Measurements from ENCODE around the gene ADGRB2.
A peak's percentile ranks its signal among the peaks of the same experiment; 100 is the strongest.

ADGRB2 gene

GRCh38 chr1:31764312-31765040 is at the start of gene ADGRB2:
Gene ADGRB2, minus strand, starts transcription at chr1:31764340. Its CDS starts 7,119 bp downstream, at chr1:31757221.
- DNase-seq (ENCODE audit: low spot score): no peak

- DNase-seq (ENCODE audit: low spot score): no peak
Measured at GRCh38 chr1:31812158-31812829, 48.2 kb upstream of the ADGRB2 start.

GRCh38 chr1:31811605-31812004 is 47.5 kb upstream of the ADGRB2 start:
- peak; percentile 97 for DNase-seq (ENCODE audit: low spot score)

- DNase-seq (ENCODE audit: low spot score): no peak
Measured at GRCh38 chr1:31809698-31810097, 45.6 kb upstream of the ADGRB2 start.

GRCh38 chr1:31807273-31808048 is 43.3 kb upstream of the ADGRB2 start:
- no peak for DNase-seq (ENCODE audit: low spot score)

- no peak for DNase-seq (ENCODE audit: low spot score)
Measured at GRCh38 chr1:31805318-31805717, 41.2 kb upstream of the ADGRB2 start.

DNA sequence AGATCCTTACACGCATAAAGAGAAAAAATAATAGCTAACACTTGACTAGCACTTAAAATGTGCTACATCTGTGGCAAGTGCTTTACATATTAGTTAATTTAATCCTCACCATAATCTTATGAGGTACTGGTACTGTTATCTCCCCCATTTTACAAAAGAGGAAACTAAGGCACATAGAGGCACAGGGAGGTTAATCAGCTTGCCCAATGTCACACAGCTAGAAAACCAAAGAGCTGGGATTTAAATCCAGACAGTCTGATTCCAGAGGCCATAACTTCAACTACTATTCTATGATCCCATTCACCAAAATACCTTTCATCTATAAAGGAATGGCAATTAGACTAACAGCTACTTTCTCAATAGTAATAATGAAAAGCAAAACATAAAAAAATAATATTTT is 40.0 kb upstream of the ADGRB2 start:
- DNase-seq (ENCODE audit: low spot score): no peak

GRCh38 chr1:31803610-31804009 is 39.5 kb upstream of the ADGRB2 start:
- DNase-seq (ENCODE audit: low spot score): no peak

GRCh38 chr1:31802190-31803150 is 38.3 kb upstream of the ADGRB2 start:
- DNase-seq (ENCODE audit: low spot score): no peak

DNA sequence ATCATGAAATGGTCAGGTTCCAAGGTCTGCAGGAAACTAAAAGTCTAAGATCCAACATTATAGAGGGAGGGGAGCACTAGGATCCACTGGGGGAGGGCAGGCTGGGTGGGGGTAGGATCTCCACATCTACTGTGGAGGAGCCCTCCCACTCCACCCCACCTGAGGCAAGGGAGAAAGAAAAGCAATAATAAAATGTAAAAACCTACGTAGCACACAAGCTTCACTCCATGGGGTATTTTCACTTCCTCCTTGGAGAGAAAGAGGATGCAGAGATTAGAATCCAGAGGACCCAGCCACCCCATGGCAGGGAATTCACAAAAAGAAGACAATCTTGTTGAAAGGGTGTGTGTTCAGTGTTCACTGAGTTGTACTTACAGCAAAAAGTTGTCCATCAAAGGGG is 37.3 kb upstream of the ADGRB2 start:
- no peak for DNase-seq (ENCODE audit: low spot score)

GRCh38 chr1:31800674-31800967 is 36.5 kb upstream of the ADGRB2 start:
- no peak for DNase-seq (ENCODE audit: low spot score)

- DNase-seq (ENCODE audit: low spot score): no peak
Measured at GRCh38 chr1:31799895-31800673, 35.9 kb upstream of the ADGRB2 start.

GRCh38 chr1:31799196-31799894 is 35.2 kb upstream of the ADGRB2 start:
- no peak for DNase-seq (ENCODE audit: low spot score)

GRCh38 chr1:31798433-31799195 is 34.5 kb upstream of the ADGRB2 start:
- no peak for DNase-seq (ENCODE audit: low spot score)

- DNase-seq (ENCODE audit: low spot score): no peak
Measured at GRCh38 chr1:31798086-31798432, 33.9 kb upstream of the ADGRB2 start.

GRCh38 chr1:31797216-31797615 is 33.1 kb upstream of the ADGRB2 start:
- DNase-seq (ENCODE audit: low spot score): no peak

GRCh38 chr1:31796707-31797106 is 32.6 kb upstream of the ADGRB2 start:
- no peak for DNase-seq (ENCODE audit: low spot score)

- DNase-seq (ENCODE audit: low spot score): peak; percentile 72
Measured at GRCh38 chr1:31795801-31796621, 31.9 kb upstream of the ADGRB2 start.

DNA sequence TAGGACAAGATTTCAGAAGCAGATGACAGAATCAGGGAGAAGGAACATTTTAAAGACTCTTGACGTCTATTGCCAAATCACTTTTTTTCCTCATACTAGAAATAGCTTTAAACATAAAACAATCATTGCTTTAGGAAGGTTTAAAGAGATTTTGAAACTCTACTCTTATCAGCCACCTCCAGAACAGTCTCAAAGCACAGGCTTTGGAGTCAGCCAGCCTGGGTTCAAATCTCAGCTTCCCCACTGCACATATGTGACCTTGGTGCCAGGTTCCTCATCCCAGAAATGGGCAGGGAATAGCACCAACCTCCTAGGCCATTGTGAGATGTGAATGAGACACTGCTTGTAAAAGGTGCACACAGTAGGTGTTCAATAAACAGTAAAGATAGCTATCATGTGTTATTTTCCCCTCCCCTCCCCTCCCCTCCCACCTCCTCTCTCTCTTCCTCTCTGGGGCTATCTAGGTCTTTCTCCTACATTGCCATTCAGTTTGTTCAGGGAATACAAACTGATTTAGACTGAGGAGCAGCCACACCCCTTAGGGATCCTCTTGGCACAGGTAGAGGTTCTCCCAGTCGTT is 31.0 kb upstream of the ADGRB2 start:
- DNase-seq (ENCODE audit: low spot score): no peak

Data from Ammon's horn (tissue), 1 donor.